H1 (cell line): Measurements from ENCODE around the gene CEP97. TPM values are rescaled to one million over a fixed set of nuclear protein-coding genes. Genes with fewer than 3 reads are reported as not detected.

Source experiments
- CTCF ChIA-PET: fragments of 300-600 bp; sonication (Branson Sonifier 250); formaldehyde crosslinking; loops from one replicate; lab custom pipeline; 2021; ENCODE audit not compliant: partially characterized antibody; lab: Charles Lee
- POLR2A ChIA-PET: fragments of 300-600 bp; sonication (Branson Sonifier 250); formaldehyde crosslinking; loops from one replicate; lab custom pipeline; 2021; ENCODE audit warnings: inconsistent platforms; ENCODE audit not compliant: partially characterized antibody; lab: Charles Lee
- DNase-seq, 2 experiments: peaks; one replicate each; pipeline versions ENCODE4 v3.0.0 to v3.0.0-alpha.2; 2010 to 2022; ENCODE audit warnings: low spot score in 2 of 2, low read depth in 1 of 2, mixed read lengths in 1 of 2
- FAIRE-seq: peaks from 2 replicates; lab custom pipeline; 2011; peaks lifted over from hg19 to GRCh38; lab: Jason Lieb, UNC
- H2AFZ ChIP-seq: 2 replicates; pipeline ENCODE4 v1.8.1; 2012; ENCODE audit warnings: low read length, inconsistent platforms
- H2AK5ac ChIP-seq: 2 replicates; pipeline ENCODE4 v1.6.1; 2013; ENCODE audit warnings: low read depth, low read length
- H2BK120ac ChIP-seq: replicated peaks from 2 replicates; pipeline ENCODE3; 2013; ENCODE audit warnings: low read depth, low read length, inconsistent platforms
- H2BK12ac ChIP-seq: 2 replicates; pipeline ENCODE4 v1.6.1; 2013; ENCODE audit warnings: low read depth, low read length
- H2BK15ac ChIP-seq: 2 replicates; pipeline ENCODE4 v1.6.1; 2013; ENCODE audit warnings: low read length
- H2BK20ac ChIP-seq: 2 replicates; pipeline ENCODE4 v1.6.1; 2013; ENCODE audit warnings: low read length
- H2BK5ac ChIP-seq: 2 replicates; pipeline ENCODE4 v1.6.1; 2013; ENCODE audit warnings: low read depth, low read length
- H3K14ac ChIP-seq: 2 replicates; pipeline ENCODE4 v1.6.1; 2013; ENCODE audit warnings: inconsistent platforms; ENCODE audit not compliant: insufficient read length
- H3K18ac ChIP-seq: 2 replicates; pipeline ENCODE4 v1.6.1; 2013; ENCODE audit warnings: low read length; ENCODE audit errors: extremely low read depth
- H3K23ac ChIP-seq: 2 replicates; pipeline ENCODE4 v1.6.1; 2013; ENCODE audit warnings: inconsistent platforms; ENCODE audit not compliant: insufficient read length
- H3K23me2 ChIP-seq: 2 replicates; pipeline ENCODE4 v1.6.1; 2013; ENCODE audit warnings: low read depth, low read length
- H3K27ac ChIP-seq: 2 replicates; pipeline ENCODE4 v1.6.1; 2011; ENCODE audit warnings: low read depth, low read length, inconsistent platforms
- H3K27me3 ChIP-seq, 4 experiments: replicated peaks in 1 of 4; 1 replicate in 1 of 4; 2 replicates in 3 of 4; pipeline versions ENCODE4 v1.6.1 to v1.8.1; 2011 to 2013; ENCODE audit warnings: low read length in 3 of 4, mild to moderate bottlenecking in 3 of 4, inconsistent platforms in 2 of 4, mixed read lengths in 2 of 4, moderate library complexity in 1 of 4; ENCODE audit not compliant: control insufficient read depth in 3 of 4, insufficient read depth in 3 of 4; ENCODE audit errors: extremely low read depth in 1 of 4
- H3K36me3 ChIP-seq, 4 experiments: 2 replicates each; pipeline versions ENCODE4 v1.6.1 to v1.8.1; 2011 to 2013; ENCODE audit warnings: mild to moderate bottlenecking in 4 of 4, low read length in 3 of 4, moderate library complexity in 2 of 4, control low read depth in 1 of 4, inconsistent platforms in 1 of 4; ENCODE audit not compliant: insufficient read depth in 4 of 4, control insufficient read depth in 2 of 4
- H3K4ac ChIP-seq: replicated peaks from 2 replicates; pipeline ENCODE3; 2013; ENCODE audit warnings: low read length, low read depth, mixed read lengths, inconsistent platforms; ENCODE audit not compliant: insufficient read length
- H3K4me1 ChIP-seq, 4 experiments: replicated peaks in 1 of 4; 1 replicate in 1 of 4; 2 replicates in 3 of 4; pipeline versions ENCODE4 v1.6.1 to v1.8.1; 2011 to 2013; ENCODE audit warnings: low read length in 3 of 4, inconsistent platforms in 2 of 4, mixed read lengths in 1 of 4; ENCODE audit not compliant: insufficient read depth in 4 of 4, control insufficient read depth in 3 of 4
- H3K4me2 ChIP-seq, 2 experiments: 2 replicates each; pipeline versions ENCODE4 v1.6.1 to v1.8.1; 2011 to 2013; ENCODE audit warnings: low read depth in 2 of 2, low read length in 2 of 2, control low read depth in 1 of 2, inconsistent platforms in 1 of 2, mild to moderate bottlenecking in 1 of 2; ENCODE audit not compliant: insufficient read depth in 1 of 2
- H3K4me3 ChIP-seq, 4 experiments: fragments of 200-600, 300-600 bp in 1 of 4; sonication (generic), shearing (Covaris generic), sonication (Bioruptor Twin) in 1 of 4; 2 replicates each; pipeline versions ENCODE4 v1.5.1 to v1.8.1; 2011 to 2016; ENCODE audit warnings: low read length in 4 of 4, low read depth in 3 of 4, control low read depth in 2 of 4, inconsistent platforms in 2 of 4, mild to moderate bottlenecking in 2 of 4, mixed read lengths in 1 of 4, moderate library complexity in 1 of 4; ENCODE audit not compliant: insufficient read depth in 2 of 4; ENCODE audit errors: extremely low read depth in 1 of 4
- H3K56ac ChIP-seq: replicated peaks from 2 replicates; pipeline ENCODE3; 2013; ENCODE audit warnings: low read depth, mild to moderate bottlenecking, mixed read lengths, low read length, inconsistent platforms; ENCODE audit not compliant: insufficient read length
- H3K79me1 ChIP-seq: 2 replicates; pipeline ENCODE4 v1.6.1; 2013; ENCODE audit warnings: low read depth, low read length, control low read depth
- H3K79me2 ChIP-seq, 2 experiments: 2 replicates each; pipeline versions ENCODE4 v1.6.1 to v1.8.1; 2012 to 2013; ENCODE audit warnings: low read length in 2 of 2, mild to moderate bottlenecking in 2 of 2, inconsistent platforms in 1 of 2; ENCODE audit not compliant: insufficient read depth in 2 of 2, control insufficient read depth in 1 of 2
- H3K9ac ChIP-seq, 4 experiments: replicated peaks in 1 of 4; 1 replicate in 1 of 4; 2 replicates in 3 of 4; pipeline versions ENCODE4 v1.6.1 to v1.8.1; 2011 to 2013; ENCODE audit warnings: low read depth in 3 of 4, low read length in 3 of 4, control low read depth in 2 of 4, mild to moderate bottlenecking in 2 of 4, moderate library complexity in 2 of 4, inconsistent platforms in 1 of 4; ENCODE audit errors: extremely low read depth in 1 of 4
- H3K9me3 ChIP-seq, 2 experiments: 2 replicates each; pipeline versions ENCODE4 v1.6.1 to v1.8.1; 2012 to 2013; ENCODE audit warnings: mild to moderate bottlenecking in 2 of 2, moderate library complexity in 2 of 2, control low read depth in 1 of 2, inconsistent platforms in 1 of 2, low read depth in 1 of 2, low read length in 1 of 2, mixed read lengths in 1 of 2; ENCODE audit not compliant: insufficient read depth in 2 of 2
- H4K20me1 ChIP-seq, 2 experiments: replicated peaks in 1 of 2; 2 replicates each; pipeline versions ENCODE3 to v1.8.1; 2011 to 2013; ENCODE audit warnings: inconsistent platforms in 2 of 2, low read length in 2 of 2, mild to moderate bottlenecking in 1 of 2; ENCODE audit not compliant: insufficient read depth in 2 of 2, control insufficient read depth in 1 of 2
- H4K5ac ChIP-seq: 2 replicates; pipeline ENCODE4 v1.6.1; 2013; ENCODE audit warnings: low read length, low read depth, mixed read lengths, inconsistent platforms; ENCODE audit not compliant: insufficient read length
- H4K8ac ChIP-seq: 2 replicates; pipeline ENCODE4 v1.8.0; 2013; ENCODE audit warnings: mild to moderate bottlenecking, moderate library complexity, low read length, inconsistent platforms; ENCODE audit not compliant: insufficient read depth; ENCODE audit errors: extremely low read depth
- H4K91ac ChIP-seq: replicated peaks from 2 replicates; pipeline ENCODE3; 2013; ENCODE audit warnings: low read length, mixed read lengths, inconsistent platforms; ENCODE audit not compliant: insufficient read length
- CBX8 ChIP-seq: fragments of 300-800, 300-1000 bp; sonication (generic); IDR thresholded peaks from 2 replicates; pipeline ENCODE4 v1.7.1; 2016; ENCODE audit warnings: low read depth, low read length, borderline replicate concordance
- EZH2 ChIP-seq: fragments of 200-600 bp; sonication (generic); IDR thresholded peaks from 2 replicates; pipeline ENCODE4 v1.7.1; 2012; ENCODE audit warnings: low read depth, mild to moderate bottlenecking, moderate library complexity, low read length, inconsistent platforms; ENCODE audit not compliant: severe bottlenecking
- FOSL1 ChIP-seq: IDR thresholded peaks from 2 replicates; pipeline ENCODE4 v1.6.1; 2011; ENCODE audit warnings: mild to moderate bottlenecking, low read depth, low read length, moderate library complexity; ENCODE audit not compliant: insufficient read depth
- GABPA ChIP-seq: IDR thresholded peaks from 2 replicates; pipeline ENCODE4 v1.6.1; 2011; ENCODE audit warnings: mild to moderate bottlenecking, low read length, moderate library complexity, borderline replicate concordance; ENCODE audit not compliant: insufficient read depth
- WGBS, 2 experiments: shearing (Covaris generic) in 1 of 2; methylation state at CpG; one replicate each; pipeline versions ENCODE4 v1.1.6 to v1.1.7; 2013 to 2015; ENCODE audit warnings: low lambda C conversion rate in 2 of 2, mixed read lengths in 2 of 2, inconsistent platforms in 1 of 2, low coverage in 1 of 2, missing lambda C conversion rate in 1 of 2; ENCODE audit not compliant: insufficient replicate concordance in 2 of 2, insufficient coverage in 1 of 2, insufficient read length in 1 of 2; ENCODE audit errors: extremely low coverage in 1 of 2, missing lambda C conversion rate in 1 of 2; 5-methylcytosine and 5-hydroxymethylcytosine counted together
- polyA plus RNA-seq, 7 experiments: library from polyadenylated mRNA; depleted of rRNA in 3 of 7; stranded (reverse) in 5 of 7; unstranded in 2 of 7; fragments of >200 nt in 5 of 7; fragments of 200-250 nt in 2 of 7; gene quantifications; 1 replicate in 5 of 7; 2 replicates in 1 of 7; 4 replicates in 1 of 7; pipeline versions ENCODE4 v1.2.1 to v1.2.3, GENCODE V29; 2011 to 2013; ENCODE audit warnings: missing spikeins in 2 of 7, mixed read lengths in 2 of 7
- total RNA-seq: library from RNA; stranded (reverse); fragmentation: NEBNext Ultra II Directional; extraction: Animal tissue kit (Norgen Biotek cat#: 25700); gene quantifications from 2 replicates; pipeline ENCODE4 v1.2.1, GENCODE V29; 2021

Gene CEP97
- total and polyA plus RNA-seq, 2 of the 8 experiments (the other 6 are each of a cell fraction or from before 2014, with no cell fraction given): 1.6 to 13.2 TPM

DNA sequence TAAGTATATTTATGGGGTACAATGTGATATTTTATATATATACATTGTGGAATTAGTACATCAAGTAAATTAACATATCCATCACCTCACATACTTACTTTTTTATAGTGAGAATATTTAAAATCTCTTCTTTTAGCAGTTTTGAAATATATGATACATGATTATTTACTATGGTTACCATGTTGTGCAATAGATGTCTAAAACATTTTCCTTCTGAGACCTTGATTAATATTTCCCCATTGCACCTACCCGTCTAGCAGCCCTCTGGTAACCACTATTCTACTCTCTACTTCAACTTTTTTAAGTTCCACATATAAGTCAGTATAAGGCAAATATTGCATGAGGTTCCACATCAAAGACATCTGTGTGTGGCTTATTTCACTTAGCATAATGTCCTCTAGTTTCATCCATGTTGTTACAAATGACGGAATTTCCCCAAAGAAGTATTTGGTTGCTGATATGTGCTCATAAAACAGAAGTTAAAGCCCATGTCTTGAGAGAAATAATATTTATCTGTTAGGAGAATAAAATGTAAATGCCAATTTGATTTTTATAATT is 95.3 kb downstream of the CEP97 start:
- Histone ChIP-seq H3K27me3 (no peaks in the 10 kb centered on the region), H3K4me2 (no peak overlapping the region), H2BK120ac (no peak overlapping the region), H3K36me3 (peaks cover 0 to 11% (median 5%) of the 10 kb centered on the region in 4 experiments; a peak in 4 of 8 replicates), H3K79me1 (no peaks in the 10 kb centered on the region; the same call in 1 of the 2 replicates), H2AFZ (no peak overlapping the region), H3K4me1 (no peaks in the 10 kb centered on the region), H4K91ac (no peak overlapping the region), H3K56ac (no peak overlapping the region), H3K4me3 (no peak overlapping the region), H3K14ac (no peak overlapping the region), H3K23ac (no peak overlapping the region), H3K18ac (no peak overlapping the region), H4K20me1 (no peaks in the 10 kb centered on the region), H2BK5ac (no peak overlapping the region), H3K4ac (no peak overlapping the region), H3K9me3 (no peaks in the 10 kb centered on the region), H3K27ac (no peak overlapping the region), H2BK15ac (no peak overlapping the region), H2BK20ac (no peak overlapping the region), H2BK12ac (no peak overlapping the region), H3K79me2 (no peaks in the 10 kb centered on the region), H3K23me2 (no peaks in the 10 kb centered on the region), H4K5ac (no peak overlapping the region), H2AK5ac (no peak overlapping the region), H4K8ac (no peak overlapping the region), H3K9ac (no peak overlapping the region)
- no peak for TF ChIP-seq CBX8
- no peak for TF ChIP-seq GABPA
- TF ChIP-seq EZH2: no peak
- TF ChIP-seq FOSL1: no peak
- CTCF ChIA-PET: no interaction called here
- no peak for FAIRE-seq
- POLR2A ChIA-PET: no interaction called here
- WGBS, 2 experiments: 94% methylated on average over 2 of the region's 2 CpGs; no CpG with 5 or more reads in 1 of the 2 experiments
- no peak for DNase-seq
